IMR-90 (cell line): ENCODE measurements around the gene POLR3B. TPM values are rescaled to one million over a fixed set of nuclear protein-coding genes. Genes with fewer than 3 reads are reported as not detected.
A peak's percentile ranks its signal among the peaks of the same experiment; 100 is the strongest.

Experiments used
- ATAC-seq: fragments of 200-7000 bp; cut with Tn5 transposase; 2 replicates; pipeline ENCODE4 v1.9.1; 2020; ENCODE audit warnings: low read depth, mild to moderate bottlenecking, moderate library complexity
- BruUV-seq: library from RNA; stranded (reverse); fragments of 400-500 nt; replicated peaks from 2 replicates; lab custom pipeline; 2021; lab: Mats Ljungman, UMichigan
- CTCF ChIA-PET: fragments of 300-600 bp; formaldehyde crosslinking; extraction: SDS; loops from one replicate; lab custom pipeline; 2021; ENCODE audit warnings: antibody characterized with exemption; lab: Yijun Ruan, JAX
- POLR2A ChIA-PET: fragments of 300-600 bp; sonication (Branson Sonifier 250); formaldehyde crosslinking; loops from one replicate; lab custom pipeline; 2022; ENCODE audit warnings: antibody characterized with exemption; ENCODE audit not compliant: unreplicated experiment; lab: Charles Lee
- DNase-seq: peaks from one replicate; pipeline ENCODE4 v3.0.0; 2013
- H2AFZ ChIP-seq: replicated peaks from 2 replicates; pipeline ENCODE3; 2013; ENCODE audit warnings: low read length, mild to moderate bottlenecking; ENCODE audit not compliant: poor library complexity
- H2AK5ac ChIP-seq: 2 replicates; pipeline ENCODE4 v1.6.1; 2013; ENCODE audit warnings: low read depth, low read length, inconsistent platforms
- H2AK9ac ChIP-seq: replicated peaks from 2 replicates; pipeline ENCODE3; 2013; ENCODE audit warnings: mild to moderate bottlenecking, low read depth, low read length, moderate library complexity; ENCODE audit not compliant: poor library complexity
- H2BK120ac ChIP-seq: 2 replicates; pipeline ENCODE4 v1.6.1; 2013; ENCODE audit warnings: low read depth, low read length, inconsistent platforms
- H2BK15ac ChIP-seq: 3 replicates; pipeline ENCODE4 v1.6.1; 2013; ENCODE audit warnings: low read depth, low read length, inconsistent platforms
- H2BK20ac ChIP-seq: 2 replicates; pipeline ENCODE4 v1.6.1; 2013; ENCODE audit warnings: low read depth, mild to moderate bottlenecking, inconsistent platforms, low read length, moderate library complexity
- H2BK5ac ChIP-seq: 2 replicates; pipeline ENCODE4 v1.6.1; 2013; ENCODE audit warnings: mild to moderate bottlenecking, low read depth, low read length, inconsistent platforms; ENCODE audit not compliant: poor library complexity, severe bottlenecking
- H3K14ac ChIP-seq: replicated peaks from 2 replicates; pipeline ENCODE4 v1.6.1; 2013; ENCODE audit warnings: low read depth, low read length, inconsistent platforms
- H3K18ac ChIP-seq: 2 replicates; pipeline ENCODE4 v1.6.1; 2013; ENCODE audit warnings: low read depth, low read length, control low read depth
- H3K23ac ChIP-seq: 2 replicates; pipeline ENCODE4 v1.6.1; 2013; ENCODE audit warnings: low read depth, low read length, inconsistent platforms
- H3K27ac ChIP-seq: 2 replicates; pipeline ENCODE4 v1.5.1; 2013; ENCODE audit warnings: mild to moderate bottlenecking, control low read depth, low read length; ENCODE audit not compliant: insufficient read depth
- H3K27me3 ChIP-seq: 2 replicates; pipeline ENCODE4 v1.6.1; 2013; ENCODE audit warnings: low read length; ENCODE audit not compliant: control insufficient read depth, insufficient read depth
- H3K36me3 ChIP-seq: 2 replicates; pipeline ENCODE4 v1.6.1; 2013; ENCODE audit warnings: low read length, mixed read lengths; ENCODE audit not compliant: control insufficient read depth, insufficient read depth
- H3K4ac ChIP-seq: 2 replicates; pipeline ENCODE4 v1.6.1; 2013; ENCODE audit warnings: low read depth, low read length, inconsistent platforms
- H3K4me1 ChIP-seq: 2 replicates; pipeline ENCODE4 v1.6.1; 2013; ENCODE audit warnings: low read length, mixed read lengths; ENCODE audit not compliant: control insufficient read depth, insufficient read depth
- H3K4me2 ChIP-seq: 2 replicates; pipeline ENCODE4 v1.6.1; 2013; ENCODE audit warnings: low read depth, mild to moderate bottlenecking, control low read depth, low read length, moderate library complexity
- H3K4me3 ChIP-seq: 2 replicates; pipeline ENCODE4 v1.5.1; 2013; ENCODE audit warnings: low read depth, mild to moderate bottlenecking, control low read depth, low read length, moderate library complexity; ENCODE audit not compliant: insufficient read depth
- H3K56ac ChIP-seq: 2 replicates; pipeline ENCODE4 v1.6.1; 2013; ENCODE audit warnings: low read length, inconsistent platforms; ENCODE audit not compliant: insufficient read depth; ENCODE audit errors: extremely low read depth
- H3K79me1 ChIP-seq, 2 experiments: 2 replicates each; pipeline ENCODE4 v1.6.1; 2013; ENCODE audit warnings: low read length in 2 of 2, inconsistent platforms in 1 of 2, low read depth in 1 of 2
- H3K9ac ChIP-seq: 2 replicates; pipeline ENCODE4 v1.6.1; 2013; ENCODE audit warnings: low read depth, low read length, control low read depth
- H3K9me1 ChIP-seq: 2 replicates; pipeline ENCODE4 v1.6.1; 2013; ENCODE audit warnings: low read length, inconsistent platforms; ENCODE audit not compliant: insufficient read depth
- H3K9me3 ChIP-seq: 2 replicates; pipeline ENCODE4 v1.6.1; 2013; ENCODE audit warnings: low read length; ENCODE audit not compliant: control insufficient read depth, insufficient read depth
- H4K20me1 ChIP-seq: 2 replicates; pipeline ENCODE4 v1.6.1; 2013; ENCODE audit warnings: low read length, inconsistent platforms; ENCODE audit not compliant: insufficient read depth
- H4K5ac ChIP-seq: 2 replicates; pipeline ENCODE4 v1.6.1; 2013; ENCODE audit warnings: mild to moderate bottlenecking, low read depth, low read length, control low read depth
- H4K8ac ChIP-seq, 2 experiments: 2 replicates each; pipeline ENCODE4 v1.6.1; 2013; ENCODE audit warnings: low read depth in 2 of 2, low read length in 2 of 2, control low read depth in 1 of 2, inconsistent platforms in 1 of 2
- H4K91ac ChIP-seq: 2 replicates; pipeline ENCODE4 v1.6.1; 2013; ENCODE audit warnings: low read depth, low read length, inconsistent platforms; ENCODE audit not compliant: insufficient read depth
- BHLHE40 ChIP-seq: fragments of 150-350 bp; IDR thresholded peaks from 2 replicates; pipeline ENCODE4 v1.6.1; 2016; ENCODE audit warnings: mild to moderate bottlenecking, low read depth, low read length
- CEBPB ChIP-seq: IDR thresholded peaks from 2 replicates; pipeline ENCODE4 v1.6.1; 2012; ENCODE audit warnings: low read depth, low read length, improper control_type of control experiment
- FOS ChIP-seq: fragments of 150-350 bp; IDR thresholded peaks from 2 replicates; pipeline ENCODE4 v1.6.1; 2016; ENCODE audit warnings: low read depth, low read length
- MAFK ChIP-seq: IDR thresholded peaks from 2 replicates; pipeline ENCODE4 v1.6.1; 2012; ENCODE audit warnings: low read depth, low read length, improper control_type of control experiment
- MAZ ChIP-seq: IDR thresholded peaks from 2 replicates; pipeline ENCODE4 v1.6.1; 2012; ENCODE audit warnings: low read depth, mild to moderate bottlenecking, low read length, improper control_type of control experiment, moderate library complexity, borderline replicate concordance
- MXI1 ChIP-seq: IDR thresholded peaks from 2 replicates; pipeline ENCODE4 v1.6.1; 2012; ENCODE audit warnings: low read depth, mild to moderate bottlenecking, low read length, moderate library complexity, borderline replicate concordance
- NFE2L2 ChIP-seq: fragments of 150-350 bp; IDR thresholded peaks from 2 replicates; pipeline ENCODE4 v1.6.1; 2016; ENCODE audit warnings: low read depth, mild to moderate bottlenecking, low read length
- POLR2A ChIP-seq: IDR thresholded peaks from 2 replicates; pipeline ENCODE4 v1.6.1; 2012; ENCODE audit warnings: mild to moderate bottlenecking, low read depth, low read length
- RAD21 ChIP-seq: IDR thresholded peaks from 2 replicates; pipeline ENCODE4 v1.6.1; 2012; ENCODE audit warnings: low read length, improper control_type of control experiment
- RCOR1 ChIP-seq: IDR thresholded peaks from 2 replicates; pipeline ENCODE4 v1.6.1; 2012; ENCODE audit warnings: mild to moderate bottlenecking, low read length, improper control_type of control experiment; ENCODE audit not compliant: insufficient replicate concordance
- RFX5 ChIP-seq: IDR thresholded peaks from 2 replicates; pipeline ENCODE4 v1.8.0; 2012; ENCODE audit warnings: low read depth, mild to moderate bottlenecking, low read length, moderate library complexity
- SMC3 ChIP-seq: fragments of 150-350 bp; IDR thresholded peaks from 2 replicates; pipeline ENCODE4 v1.6.1; 2016; ENCODE audit warnings: low read depth, mild to moderate bottlenecking, antibody characterized with exemption, low read length, moderate library complexity
- USF2 ChIP-seq: fragments of 150-350 bp; IDR thresholded peaks from 2 replicates; pipeline ENCODE4 v1.6.1; 2017; ENCODE audit warnings: mild to moderate bottlenecking, antibody characterized with exemption, low read length, low read depth
- WGBS, 2 experiments: methylation state at CpG; one replicate each; pipeline versions ENCODE4 v1.1.5 to v1.1.7; 2013; ENCODE audit warnings: missing lambda C conversion rate in 2 of 2; ENCODE audit not compliant: insufficient read length in 1 of 2; ENCODE audit errors: extremely low coverage in 2 of 2; 5-methylcytosine and 5-hydroxymethylcytosine counted together
- dilution Hi-C: fragments of 300-500 bp; cut with HindIII; formaldehyde crosslinking; loops from one replicate; pipeline ENCODE4 v1.14.3; 2018; ENCODE audit warnings: low sequenced_read_pairs; ENCODE audit not compliant: unreplicated experiment
- in situ Hi-C: fragments of 300-500 bp; cut with MboI; formaldehyde crosslinking; loops from 3 replicates; pipeline ENCODE4 v1.14.3; 2019; ENCODE audit warnings: low sequenced_read_pairs, inconsistent platforms, mixed read lengths
- intact Hi-C: fragments of 100-400 bp; cut with micrococcal nuclease; formaldehyde crosslinking; loops from 2 replicates; pipeline ENCODE4 v1.10.0; 2022
- polyA plus RNA-seq, 3 experiments: library from polyadenylated mRNA; depleted of rRNA; stranded (reverse); fragments of >200 nt; gene quantifications; 2 replicates each; pipeline ENCODE4 v1.2.3, GENCODE V29; 2012; ENCODE audit warnings: low replicate concordance in 1 of 3
- total RNA-seq: library from RNA; depleted of rRNA; stranded (reverse); fragments of >200 nt; gene quantifications from 2 replicates; pipeline ENCODE4 v1.2.3, GENCODE V29; 2012
- TF ChIP-seq, protein P1 (sequence below): conservative IDR thresholded peaks from 2 replicates; pipeline ENCODE4 v1.5.1; 2012; ENCODE audit warnings: mild to moderate bottlenecking, low read depth, low read length, improper control_type of control experiment
- TF ChIP-seq, protein P2 (sequence below): fragments of 150-350 bp; IDR thresholded peaks from 2 replicates; pipeline ENCODE4 v1.6.1; 2016; ENCODE audit warnings: low read depth, mild to moderate bottlenecking, low read length, moderate library complexity, borderline replicate concordance

The POLR3B gene
- total and polyA plus RNA-seq, 2 of the 4 experiments (the other 2 are of a cell fraction): 6.9 to 15.4 TPM

DNA sequence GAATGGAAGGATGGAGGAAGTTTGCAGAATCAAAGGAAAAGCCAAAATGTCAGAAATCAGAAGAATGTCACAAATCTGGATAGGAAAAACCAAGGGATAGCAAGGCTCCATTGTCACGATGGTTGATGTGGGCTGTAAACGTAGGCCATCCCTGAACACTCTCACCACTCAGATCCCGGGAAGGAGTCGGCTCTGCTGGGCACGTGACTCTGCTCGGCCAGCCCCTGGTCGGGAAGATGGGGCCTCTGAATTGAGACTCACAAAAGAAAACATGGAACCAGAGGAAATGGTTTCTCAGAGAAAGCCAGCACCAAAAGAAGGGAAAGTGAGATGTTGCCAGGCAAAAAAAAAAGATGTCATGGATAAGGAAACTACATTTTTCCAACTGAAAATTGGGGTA, 28.8 kb upstream of the POLR3B start:
- intact Hi-C loops: no loop called here
- Histone ChIP-seq H3K14ac (no peak overlapping the region), H3K4ac (no peak overlapping the region), H4K91ac (no peak overlapping the region), H3K79me1 (no peaks in the 10 kb centered on the region), H2BK20ac (no peak overlapping the region), H3K9ac (no peak overlapping the region), H4K8ac (no peak overlapping the region), H3K4me2 (no peak overlapping the region), H2BK120ac (no peak overlapping the region), H4K5ac (no peak overlapping the region), H3K27me3 (no peaks in the 10 kb centered on the region), H3K27ac (no peak overlapping the region), H3K36me3 (peaks cover 16% of the 10 kb centered on the region), H3K18ac (no peak overlapping the region), H3K23ac (no peak overlapping the region), H3K9me1 (no peaks in the 10 kb centered on the region), H2BK15ac (no peak overlapping the region), H3K4me3 (no peak overlapping the region), H2AK5ac (no peak overlapping the region), H3K9me3 (no peaks in the 10 kb centered on the region), H4K20me1 (no peaks in the 10 kb centered on the region), H2AFZ (no peak overlapping the region), H3K4me1 (no peaks in the 10 kb centered on the region; the same call in 1 of the 2 replicates), H3K56ac (no peak overlapping the region), H2BK5ac (no peak overlapping the region), H2AK9ac (peak overlapping the region; percentile 62)
- no peak for ATAC-seq
- POLR2A ChIA-PET: no interaction called here
- in situ Hi-C loops: no loop called here
- CTCF ChIA-PET: no interaction called here
- 83% methylated on average over 3 of the region's 7 CpGs; no CpG with 5 or more reads in 1 of the 2 experiments for WGBS, 2 experiments
- DNase-seq: no peak
- dilution Hi-C loops: no loop called here
- no TSS peak for BruUV-seq
- TF ChIP-seq USF2: no peak
- TF ChIP-seq CEBPB: no peak
- no peak for TF ChIP-seq BHLHE40
- no peak for TF ChIP-seq MXI1
- no peak for TF ChIP-seq POLR2A
- no peak for TF ChIP-seq SMC3
- TF ChIP-seq MAZ: no peak
- TF ChIP-seq, protein P1, sequence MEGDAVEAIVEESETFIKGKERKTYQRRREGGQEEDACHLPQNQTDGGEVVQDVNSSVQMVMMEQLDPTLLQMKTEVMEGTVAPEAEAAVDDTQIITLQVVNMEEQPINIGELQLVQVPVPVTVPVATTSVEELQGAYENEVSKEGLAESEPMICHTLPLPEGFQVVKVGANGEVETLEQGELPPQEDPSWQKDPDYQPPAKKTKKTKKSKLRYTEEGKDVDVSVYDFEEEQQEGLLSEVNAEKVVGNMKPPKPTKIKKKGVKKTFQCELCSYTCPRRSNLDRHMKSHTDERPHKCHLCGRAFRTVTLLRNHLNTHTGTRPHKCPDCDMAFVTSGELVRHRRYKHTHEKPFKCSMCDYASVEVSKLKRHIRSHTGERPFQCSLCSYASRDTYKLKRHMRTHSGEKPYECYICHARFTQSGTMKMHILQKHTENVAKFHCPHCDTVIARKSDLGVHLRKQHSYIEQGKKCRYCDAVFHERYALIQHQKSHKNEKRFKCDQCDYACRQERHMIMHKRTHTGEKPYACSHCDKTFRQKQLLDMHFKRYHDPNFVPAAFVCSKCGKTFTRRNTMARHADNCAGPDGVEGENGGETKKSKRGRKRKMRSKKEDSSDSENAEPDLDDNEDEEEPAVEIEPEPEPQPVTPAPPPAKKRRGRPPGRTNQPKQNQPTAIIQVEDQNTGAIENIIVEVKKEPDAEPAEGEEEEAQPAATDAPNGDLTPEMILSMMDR: no peak
- no peak for TF ChIP-seq RFX5
- TF ChIP-seq NFE2L2: no peak
- TF ChIP-seq MAFK: no peak
- TF ChIP-seq, protein P2, sequence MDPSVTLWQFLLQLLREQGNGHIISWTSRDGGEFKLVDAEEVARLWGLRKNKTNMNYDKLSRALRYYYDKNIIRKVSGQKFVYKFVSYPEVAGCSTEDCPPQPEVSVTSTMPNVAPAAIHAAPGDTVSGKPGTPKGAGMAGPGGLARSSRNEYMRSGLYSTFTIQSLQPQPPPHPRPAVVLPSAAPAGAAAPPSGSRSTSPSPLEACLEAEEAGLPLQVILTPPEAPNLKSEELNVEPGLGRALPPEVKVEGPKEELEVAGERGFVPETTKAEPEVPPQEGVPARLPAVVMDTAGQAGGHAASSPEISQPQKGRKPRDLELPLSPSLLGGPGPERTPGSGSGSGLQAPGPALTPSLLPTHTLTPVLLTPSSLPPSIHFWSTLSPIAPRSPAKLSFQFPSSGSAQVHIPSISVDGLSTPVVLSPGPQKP: no peak
- no peak for TF ChIP-seq FOS
- TF ChIP-seq RAD21: no peak
- TF ChIP-seq RCOR1: no peak
